DMS153 (cell line): Measurements from ENCODE around the gene YTHDF1.
A peak's percentile ranks its signal among the peaks of the same experiment; 100 is the strongest.

ENCODE experiments used
- DNase-seq: peaks from one replicate; lab custom pipeline; 2025; lab: John Stamatoyannopoulos, UW

Gene YTHDF1

DNA sequence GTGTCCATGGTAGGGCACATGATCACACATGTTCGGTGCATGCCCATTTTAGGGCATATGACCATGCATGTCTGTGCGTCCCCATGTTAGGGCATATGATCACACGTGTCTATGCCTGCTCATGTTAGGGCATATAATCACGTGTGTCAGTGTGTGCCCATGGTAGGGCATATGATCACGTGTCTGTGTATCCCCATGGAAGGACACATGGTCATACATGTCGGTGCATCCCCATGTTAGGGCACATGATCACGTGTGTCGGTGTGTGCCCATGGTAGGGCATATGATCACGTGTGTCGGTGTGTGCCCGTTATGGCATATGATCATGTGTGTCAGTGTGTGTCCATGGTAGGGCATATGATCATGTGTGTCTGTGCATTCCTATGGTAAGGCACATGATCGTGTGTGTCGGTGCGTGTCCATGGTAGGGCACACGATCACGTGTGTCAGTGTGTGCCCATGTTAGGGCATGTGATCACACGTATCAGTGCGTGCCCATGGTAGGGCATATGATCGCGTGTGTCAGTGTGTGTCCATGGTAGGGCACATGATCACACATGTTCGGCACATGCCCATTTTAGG, 30.6 kb downstream of the YTHDF1 start:
- no peak for DNase-seq

- DNase-seq, result no peak
These were observed 32.3 kb downstream of the YTHDF1 start for GRCh38 chr20:63183422-63184146.

DNA sequence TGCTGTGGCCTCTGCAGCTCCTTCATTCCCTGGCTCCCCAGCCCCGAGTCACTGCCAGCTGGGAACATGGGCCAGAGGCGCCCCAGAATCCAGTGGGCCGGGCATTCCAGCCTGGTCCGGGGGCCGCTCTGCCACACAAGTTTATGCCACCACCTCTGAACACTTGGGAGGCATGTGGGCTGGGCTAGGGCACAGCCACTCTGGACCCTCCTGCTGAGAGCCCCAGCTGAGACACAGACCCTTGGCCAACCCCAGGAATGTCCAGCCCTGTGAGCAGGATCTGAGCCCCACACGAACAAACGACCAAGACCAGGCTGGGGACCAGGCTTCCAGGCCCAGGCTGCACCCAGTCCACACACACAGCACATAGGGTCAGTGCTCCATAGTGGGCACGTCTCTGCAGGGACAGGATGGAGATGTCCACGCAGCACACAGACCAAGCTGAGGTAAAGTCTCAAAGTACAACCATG, 33.0 kb downstream of the YTHDF1 start:
- DNase-seq, result no peak

GRCh38 chr20:63182425-63182824, 33.5 kb downstream of the YTHDF1 start:
- no peak for DNase-seq

DNA sequence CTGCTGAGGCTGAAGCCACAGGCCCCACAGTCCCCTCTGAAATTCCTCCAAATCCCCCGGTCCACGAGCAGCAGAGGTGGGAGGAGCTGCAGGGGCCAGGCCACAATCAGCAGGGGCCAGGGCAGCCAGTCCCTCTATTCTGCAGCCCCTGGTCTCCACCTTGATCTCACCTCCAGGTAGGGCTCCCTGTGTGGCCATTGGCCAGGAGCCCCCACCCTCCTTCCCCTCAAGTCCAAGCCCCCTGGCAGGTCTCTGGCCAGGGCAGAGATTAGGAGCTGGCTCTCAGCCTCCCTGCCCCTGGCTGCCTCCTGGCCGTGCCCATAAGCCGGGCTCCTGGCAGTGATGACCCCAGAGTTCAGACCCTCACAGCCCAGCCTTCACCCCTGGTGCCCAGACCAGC, 34.7 kb downstream of the YTHDF1 start:
- no peak for DNase-seq

DNA sequence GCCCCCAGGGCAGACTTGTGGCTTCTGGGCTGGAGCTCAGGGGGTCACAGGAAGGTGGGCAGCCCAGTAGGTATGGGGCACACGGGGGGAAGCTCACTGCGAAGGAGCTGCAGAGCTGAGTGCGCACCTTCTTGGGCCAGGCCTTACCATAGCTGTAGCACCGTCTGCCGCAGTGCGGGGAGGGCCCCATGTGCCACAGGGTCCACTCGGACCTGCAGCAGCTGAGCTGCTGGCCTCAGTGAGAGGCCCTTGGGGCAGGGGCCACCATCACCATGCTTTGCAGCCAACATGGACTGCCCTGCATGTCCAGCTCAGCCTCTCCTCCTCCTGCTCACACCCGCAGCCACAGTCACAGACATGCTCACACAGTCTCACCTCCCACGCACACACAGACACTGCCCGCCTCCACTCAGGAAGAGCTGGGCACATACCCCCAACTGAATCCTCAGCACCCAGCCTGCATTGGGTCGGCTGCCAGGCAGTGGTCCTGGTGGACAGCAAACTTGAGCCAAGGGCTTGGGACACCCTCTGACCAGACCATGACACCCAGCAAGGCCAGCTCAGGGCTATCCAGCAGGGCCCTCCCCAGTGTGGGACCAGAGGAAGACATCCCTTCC, 35.3 kb downstream of the YTHDF1 start:
- DNase-seq, result no peak

DNA sequence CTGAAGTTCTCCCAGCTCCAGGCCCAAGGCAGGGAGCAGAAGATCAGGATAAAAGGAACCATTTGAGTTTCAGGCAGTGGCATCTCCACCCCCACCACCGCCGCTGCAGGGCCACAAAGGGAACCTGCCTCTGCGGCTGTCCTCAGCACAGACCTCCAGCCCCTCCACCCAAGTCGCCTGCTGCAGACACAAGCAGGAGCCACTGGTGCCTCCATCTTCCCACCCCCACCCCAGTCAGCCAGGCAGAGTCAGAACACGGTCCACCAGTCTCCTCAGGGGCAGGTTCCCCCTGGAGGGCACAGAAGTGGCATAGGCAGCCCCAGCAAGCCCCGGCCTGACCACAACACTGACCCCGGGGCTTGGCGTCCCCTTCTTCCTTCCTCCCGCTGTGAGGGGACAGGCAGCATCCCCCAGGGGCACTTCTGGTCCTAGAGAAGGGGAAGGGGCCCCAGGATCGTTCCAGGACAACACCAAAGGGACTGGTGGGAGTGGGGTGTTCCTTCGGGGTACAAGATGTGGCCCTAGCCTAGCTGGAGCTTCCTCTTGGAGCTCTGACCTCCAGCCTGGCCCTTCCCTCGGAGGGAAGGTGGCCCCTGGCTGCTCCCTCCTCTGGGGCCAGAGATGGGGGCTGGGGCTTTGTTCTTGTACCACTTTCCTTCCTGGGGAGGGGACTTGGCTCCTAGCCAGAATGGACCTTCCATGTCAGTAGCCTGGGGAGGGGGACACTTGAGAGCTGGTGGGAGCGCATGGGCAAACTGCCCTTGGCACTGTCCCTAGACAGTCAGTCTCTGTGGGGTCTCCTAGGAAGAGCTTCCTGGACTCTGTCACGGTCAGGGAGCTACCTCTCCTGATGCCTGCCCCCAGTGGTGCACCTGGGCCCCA, 36.0 kb downstream of the YTHDF1 start:
- DNase-seq, result no peak

DNA sequence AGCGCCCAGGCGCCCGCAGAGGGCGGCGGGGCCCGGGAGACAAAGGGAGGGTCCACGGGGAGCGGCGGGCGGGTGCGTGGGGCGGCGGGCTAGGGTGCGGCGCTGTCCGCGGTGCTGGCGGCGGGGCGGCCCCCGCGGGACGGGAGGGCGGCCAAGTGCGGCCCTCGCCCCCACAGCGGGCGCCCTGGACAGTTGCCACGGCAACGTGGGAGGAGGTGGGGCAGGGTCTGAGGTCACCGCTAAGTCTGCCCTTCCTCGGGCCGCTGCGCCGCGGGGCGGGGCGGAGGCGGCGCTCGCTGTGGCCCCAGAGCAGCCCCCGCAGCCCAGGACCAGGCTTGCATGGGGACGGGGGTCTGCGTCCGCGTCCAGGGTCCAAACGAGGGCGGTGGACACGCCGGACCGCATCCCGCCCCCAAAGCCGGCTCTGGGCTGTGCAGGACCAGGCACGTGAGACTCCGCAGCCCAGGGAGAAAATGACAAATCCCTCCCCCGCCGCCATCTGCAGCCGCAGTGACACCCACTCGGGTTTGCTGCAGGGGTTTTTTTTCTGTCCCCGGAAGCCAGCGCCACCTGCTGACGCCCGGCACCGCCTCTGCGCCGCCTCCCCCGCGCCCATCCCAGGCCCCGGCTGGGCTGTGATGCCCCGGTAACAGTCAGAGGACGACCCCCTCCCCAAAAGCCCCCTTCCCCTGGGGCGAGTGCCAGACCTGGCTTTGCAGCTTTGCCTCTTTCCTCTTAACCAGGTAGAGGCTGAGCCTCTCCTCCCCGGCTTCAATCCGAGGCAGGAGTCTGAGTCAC, 36.8 kb downstream of the YTHDF1 start:
- DNase-seq, result peak; percentile 26

GRCh38 chr20:63178446-63178820, 37.5 kb downstream of the YTHDF1 start:
- DNase-seq, result no peak

GRCh38 chr20:63177785-63178445, 38.0 kb downstream of the YTHDF1 start:
- no peak for DNase-seq

- no peak for DNase-seq
These were observed 38.7 kb downstream of the YTHDF1 start for GRCh38 chr20:63177134-63177784.

GRCh38 chr20:63176427-63177133, 39.4 kb downstream of the YTHDF1 start:
- no peak for DNase-seq

GRCh38 chr20:63176034-63176426, 39.9 kb downstream of the YTHDF1 start:
- DNase-seq, result no peak

DNA sequence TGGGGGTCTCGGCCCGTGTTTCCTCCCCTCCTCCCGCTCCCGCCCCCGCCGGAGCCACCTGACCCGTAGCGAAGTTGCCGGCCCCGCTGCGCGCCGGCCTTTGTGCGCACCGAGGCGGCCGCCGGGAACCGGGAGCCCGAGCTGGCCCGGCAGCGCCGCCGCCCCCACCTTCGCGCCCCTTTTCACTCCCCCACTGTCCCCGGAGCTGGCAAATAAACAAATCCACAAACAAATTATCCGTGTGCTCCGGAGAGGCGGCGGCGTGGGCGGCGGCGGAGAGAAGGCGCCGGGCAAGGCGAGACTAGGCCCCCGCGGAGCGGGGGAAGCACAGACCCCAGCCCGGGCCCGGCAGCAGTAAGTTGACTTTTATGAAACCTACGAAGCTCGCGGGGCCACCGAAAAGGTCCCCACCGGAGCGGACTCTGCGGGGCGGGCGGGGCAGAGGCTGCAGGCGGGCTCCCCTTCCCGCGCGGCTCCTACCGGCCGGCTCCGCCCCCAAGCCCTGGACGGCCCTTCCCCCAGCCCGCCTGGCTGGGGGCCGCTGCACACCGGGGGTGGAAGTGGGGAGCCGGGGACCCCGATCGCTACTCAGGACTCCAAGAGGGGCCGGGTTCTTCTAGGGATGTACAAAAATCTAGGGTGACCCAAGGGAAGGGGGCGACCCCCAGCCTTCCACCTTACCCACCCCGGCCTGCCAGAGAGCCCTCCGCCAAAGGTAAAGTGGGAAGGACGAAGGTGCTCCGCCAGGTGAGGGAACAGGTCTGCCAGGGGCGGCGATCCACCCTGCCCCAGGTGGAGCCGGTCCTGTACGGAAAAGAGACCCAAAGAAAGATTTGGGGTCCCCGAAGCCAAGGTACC, 40.7 kb downstream of the YTHDF1 start:
- no peak for DNase-seq

DNA sequence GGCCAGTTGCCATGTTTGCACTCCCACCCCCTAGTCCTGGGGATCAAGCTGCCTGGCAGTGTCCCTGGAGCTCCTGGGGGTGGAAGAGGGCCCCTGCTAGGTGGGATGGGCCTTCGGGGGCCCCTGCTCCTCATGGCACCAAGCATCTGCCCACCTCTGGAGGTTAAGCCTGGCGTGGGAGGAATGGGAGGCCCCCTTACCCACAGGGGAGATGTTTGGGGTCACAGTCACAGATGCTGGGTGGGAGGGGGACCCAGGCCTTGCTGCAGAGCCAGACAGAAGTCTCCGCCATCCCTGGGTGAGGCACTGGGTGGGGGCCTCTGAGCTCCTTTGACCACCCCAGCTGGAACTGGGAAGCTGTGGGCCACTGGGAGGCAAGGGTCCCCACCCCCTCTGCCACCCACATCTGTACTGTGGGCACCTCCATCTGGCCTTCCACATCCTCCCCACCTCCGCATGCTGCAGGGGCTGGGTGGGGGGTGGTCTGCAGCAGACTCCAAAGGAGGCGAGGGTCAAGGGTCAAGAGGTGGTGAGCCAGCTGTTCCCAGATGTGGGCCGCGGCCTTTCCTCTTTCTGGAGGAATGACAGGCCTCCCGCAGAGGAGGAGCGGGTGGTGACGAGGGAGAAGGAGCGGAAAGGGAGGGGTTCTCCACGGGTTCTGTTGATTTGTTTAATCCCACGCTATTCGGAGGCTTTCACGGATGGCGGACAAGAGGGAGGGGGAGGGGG, 41.5 kb downstream of the YTHDF1 start:
- no peak for DNase-seq

DNA sequence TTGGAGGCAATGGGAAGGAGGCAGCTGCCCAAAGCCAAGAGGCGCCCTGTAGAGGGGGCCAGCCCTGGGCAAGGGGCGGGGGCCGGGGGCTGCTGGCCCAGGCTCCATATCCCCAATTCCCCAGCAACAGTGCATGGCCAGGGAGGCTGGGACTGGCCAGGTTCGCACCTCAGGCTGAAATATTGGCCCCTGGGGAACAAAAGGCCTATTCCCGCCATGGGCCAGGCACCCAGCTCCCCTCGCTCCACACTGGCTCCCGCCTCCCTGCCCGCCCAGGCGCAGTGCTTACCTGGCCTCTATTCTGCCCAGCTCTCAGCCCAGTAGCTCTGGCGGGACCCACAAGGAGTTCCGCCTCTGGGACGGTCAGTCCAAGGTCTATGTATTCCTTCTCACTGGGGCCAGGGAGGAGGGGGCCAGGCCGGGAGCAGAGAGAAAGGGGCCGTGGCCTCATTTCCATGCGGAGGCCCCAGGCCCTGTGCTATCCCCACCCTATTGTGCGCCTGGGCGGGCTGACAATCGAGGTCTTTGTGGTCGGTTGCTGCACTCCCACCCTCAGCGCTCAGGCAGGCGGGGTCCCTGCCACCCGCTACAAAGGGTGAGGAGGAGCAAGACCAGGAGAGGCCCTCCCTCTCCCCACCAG, 42.3 kb downstream of the YTHDF1 start:
- no peak for DNase-seq

DNA sequence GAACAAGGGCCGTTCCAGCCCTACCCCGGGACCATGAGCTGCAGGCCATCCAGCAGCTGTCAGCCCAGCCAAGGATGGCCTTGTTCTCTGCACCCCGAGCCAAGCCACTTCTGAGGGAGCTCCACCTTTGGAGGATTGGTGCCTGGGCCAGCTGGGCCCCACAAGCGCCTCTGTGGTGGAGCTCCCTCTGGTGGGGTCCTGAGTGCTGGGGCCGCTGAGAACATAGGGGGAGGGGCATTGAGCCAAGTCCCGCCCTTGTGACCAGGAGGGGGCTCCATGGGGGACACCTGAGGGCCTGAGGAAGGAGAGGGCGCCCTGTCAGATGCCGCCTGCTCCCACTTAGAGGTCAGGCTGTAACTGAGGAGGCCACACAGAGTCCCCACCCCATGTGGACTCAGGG, 43.2 kb downstream of the YTHDF1 start:
- no peak for DNase-seq

DNA sequence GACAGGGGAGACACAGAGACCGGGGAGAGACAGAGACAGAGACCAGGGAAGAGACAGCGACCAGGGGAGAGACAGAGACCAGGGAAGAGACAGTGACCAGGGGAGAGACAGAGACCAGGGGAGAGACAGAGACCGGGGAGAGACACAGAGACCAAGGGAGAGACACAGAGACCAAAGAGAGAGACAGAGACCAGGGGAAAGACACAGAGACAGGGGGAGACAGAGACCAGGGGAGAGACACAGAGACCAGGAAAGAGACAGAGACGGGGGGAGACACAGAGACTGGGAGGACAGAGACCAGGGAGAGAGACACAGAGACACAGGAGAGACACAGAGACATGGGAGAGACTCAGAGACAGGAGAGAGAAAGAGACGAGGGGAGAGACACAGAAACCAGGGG, 43.9 kb downstream of the YTHDF1 start:
- no peak for DNase-seq
